GM18508 (cell line): ENCODE measurements around the gene SYT7.

Experiments
- ATAC-seq: cut with Tn5 transposase; IDR thresholded peaks from one replicate; pipeline ENCODE4 v1.9.1; 2021; ENCODE audit warnings: moderate number of reproducible peaks; ENCODE audit not compliant: insufficient read depth, unreplicated experiment

Gene SYT7

DNA sequence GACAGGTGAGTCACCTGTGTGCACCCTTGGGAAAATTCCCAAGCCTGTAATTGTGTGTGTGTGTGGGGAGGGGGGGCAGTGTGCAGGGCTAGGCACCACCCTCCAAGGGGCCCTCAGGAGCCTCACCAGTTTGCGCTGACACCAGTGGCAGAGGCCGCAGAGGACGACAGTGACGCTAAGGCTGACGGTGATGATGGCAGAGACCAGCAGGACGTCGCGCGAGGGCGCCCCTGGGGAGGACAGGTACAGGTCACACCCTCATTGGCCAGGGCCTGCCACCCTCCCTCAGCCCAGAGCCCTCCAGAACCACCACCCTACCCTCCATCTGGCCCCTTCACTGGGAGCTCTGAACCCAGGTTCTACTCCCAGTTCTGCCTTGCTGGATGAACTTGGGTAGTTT, 24.9 kb downstream of the SYT7 start:
- no peak for ATAC-seq

DNA sequence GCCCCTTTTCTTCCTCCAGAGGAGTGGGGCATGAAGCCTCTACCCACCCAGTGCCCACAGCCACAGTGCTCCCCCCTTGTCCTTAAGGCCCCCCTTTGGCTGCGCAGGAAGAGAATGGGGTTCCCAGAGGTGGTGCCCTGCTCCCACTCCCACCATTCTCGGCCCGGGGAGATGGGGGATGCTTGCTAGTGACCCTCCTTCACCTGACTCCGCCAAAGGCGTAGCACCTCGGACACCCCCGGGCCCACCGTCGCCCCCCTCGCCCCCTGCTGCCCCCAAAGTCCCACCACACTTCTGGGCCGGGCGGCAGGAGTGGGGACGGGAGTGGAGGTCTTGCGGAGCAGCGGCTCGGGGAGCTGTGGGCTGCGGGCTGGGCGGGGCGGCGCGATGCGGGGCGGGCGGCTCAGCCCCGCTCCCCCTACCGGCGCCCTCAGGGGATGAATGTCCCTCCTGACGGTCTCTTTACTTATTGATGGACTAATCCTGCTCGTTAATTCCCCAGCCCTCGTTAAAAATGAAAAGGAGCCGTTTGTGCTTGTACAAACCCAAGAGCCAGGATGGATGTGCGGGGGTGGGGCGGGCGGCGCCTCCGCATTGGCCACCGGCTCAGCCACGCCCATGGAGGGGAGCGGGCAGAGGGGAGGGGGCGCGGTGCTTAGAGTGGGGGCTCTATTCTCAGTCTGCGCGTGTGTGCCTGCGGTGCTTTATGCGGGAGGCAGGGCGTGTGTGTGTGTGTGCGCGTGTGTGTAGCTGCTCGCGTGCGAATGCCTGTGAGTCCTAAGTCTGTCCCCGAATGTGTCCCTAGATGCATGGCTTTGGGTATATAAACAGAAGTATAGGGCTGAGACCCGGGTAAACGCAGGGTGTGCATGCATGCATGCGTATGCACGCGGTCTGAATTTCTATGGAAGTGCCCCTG, 25.6 kb downstream of the SYT7 start:
- ATAC-seq: no peak

DNA sequence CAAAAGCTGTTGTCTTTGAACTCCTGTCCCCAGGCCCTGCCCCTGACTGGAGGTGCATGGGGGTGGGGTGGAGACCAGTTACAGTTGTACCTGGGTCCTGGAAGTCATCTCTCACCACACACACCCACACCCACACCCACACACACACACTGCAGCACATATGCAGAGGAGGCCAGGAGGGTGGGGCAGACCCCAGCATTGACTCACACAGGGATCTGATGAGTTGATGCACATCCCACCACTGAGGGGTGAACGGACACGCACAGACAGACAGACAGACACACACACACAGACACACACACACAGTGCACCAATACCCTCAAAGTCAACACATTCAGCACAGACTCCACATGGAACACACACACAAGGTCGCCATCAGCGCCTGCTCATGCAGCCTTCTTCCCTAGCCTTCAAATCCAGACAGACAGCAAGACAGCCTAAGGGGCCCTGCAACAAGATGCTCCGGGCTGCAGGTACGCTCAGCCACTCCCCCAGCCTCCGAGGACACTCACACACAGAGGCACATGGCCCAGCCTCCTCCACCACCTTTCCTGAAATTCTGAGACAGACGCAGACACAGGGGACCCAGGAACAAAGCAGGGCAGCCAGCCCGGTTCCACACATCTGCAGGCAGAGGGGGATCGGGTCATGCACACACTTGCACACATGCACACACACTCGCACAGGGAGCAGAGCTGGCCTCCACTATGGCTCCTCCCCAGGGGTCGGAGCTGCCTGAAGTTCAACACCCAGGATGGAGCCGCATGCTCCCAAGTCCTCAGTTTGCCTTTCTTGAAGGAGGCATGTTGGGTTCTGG, 26.5 kb downstream of the SYT7 start:
- ATAC-seq: no peak

DNA sequence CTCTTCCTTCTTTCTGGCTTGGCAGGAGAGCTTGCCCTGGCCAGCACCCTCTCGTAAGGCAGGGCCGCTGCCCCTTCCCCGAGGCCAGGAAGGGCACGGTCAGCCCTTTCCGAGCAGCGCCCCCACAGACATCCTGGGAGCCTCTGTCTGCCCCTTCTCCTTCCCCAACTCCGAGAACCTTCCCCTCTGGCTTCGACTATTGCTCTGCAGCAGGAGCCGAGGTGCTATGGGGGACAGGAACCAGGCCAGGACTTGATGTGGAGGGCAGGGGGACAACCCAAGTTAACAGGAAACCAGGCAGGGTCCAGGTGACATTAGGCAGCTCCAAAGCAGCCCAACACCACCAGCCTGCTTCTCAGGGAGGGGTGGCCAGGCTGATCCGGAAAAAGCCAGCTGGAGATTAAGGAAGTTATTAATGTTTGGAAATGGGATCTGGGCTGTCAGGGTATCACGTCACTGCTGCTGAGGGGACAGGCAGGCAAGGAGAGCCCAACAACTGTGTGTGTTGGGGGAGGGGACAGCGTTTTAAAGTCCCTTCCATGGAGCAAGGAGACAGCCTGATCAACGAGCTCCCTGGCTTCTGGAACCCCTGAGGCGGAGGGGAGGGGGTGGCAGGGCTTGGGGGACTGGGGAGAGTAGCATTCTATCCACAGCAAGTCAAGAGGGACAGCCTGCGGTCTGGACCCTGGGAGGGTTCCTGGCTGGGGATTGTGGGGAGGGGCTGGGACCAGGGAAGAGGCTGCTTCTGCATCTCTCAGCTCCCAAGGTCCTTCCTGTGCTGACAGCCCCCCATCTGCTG, 27.3 kb downstream of the SYT7 start:
- ATAC-seq: no peak

DNA sequence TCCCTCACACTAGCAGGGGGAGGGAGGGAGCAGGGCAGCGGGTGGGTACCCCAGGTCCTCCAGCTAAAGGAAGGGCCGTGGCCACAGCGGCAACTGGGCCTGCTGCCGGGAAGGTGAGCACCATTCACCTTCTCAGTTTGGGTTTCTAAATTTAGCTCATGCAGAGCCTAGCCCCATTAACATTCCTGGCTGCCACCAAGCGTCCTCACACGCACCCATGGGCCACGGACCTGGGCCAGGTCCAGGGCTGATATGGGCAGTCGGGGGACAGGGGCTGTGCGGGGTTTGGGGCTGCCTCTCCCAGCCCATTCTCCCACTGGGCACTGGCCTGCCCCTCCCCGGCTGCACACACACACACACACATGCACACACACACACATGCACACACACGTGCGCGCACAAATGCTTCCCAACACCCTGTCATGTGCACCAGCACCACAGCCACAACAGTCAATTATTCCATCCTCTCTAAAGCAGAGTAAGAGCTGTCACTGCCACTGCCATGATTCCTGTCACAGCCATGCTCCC, 28.7 kb downstream of the SYT7 start:
- no peak for ATAC-seq

DNA sequence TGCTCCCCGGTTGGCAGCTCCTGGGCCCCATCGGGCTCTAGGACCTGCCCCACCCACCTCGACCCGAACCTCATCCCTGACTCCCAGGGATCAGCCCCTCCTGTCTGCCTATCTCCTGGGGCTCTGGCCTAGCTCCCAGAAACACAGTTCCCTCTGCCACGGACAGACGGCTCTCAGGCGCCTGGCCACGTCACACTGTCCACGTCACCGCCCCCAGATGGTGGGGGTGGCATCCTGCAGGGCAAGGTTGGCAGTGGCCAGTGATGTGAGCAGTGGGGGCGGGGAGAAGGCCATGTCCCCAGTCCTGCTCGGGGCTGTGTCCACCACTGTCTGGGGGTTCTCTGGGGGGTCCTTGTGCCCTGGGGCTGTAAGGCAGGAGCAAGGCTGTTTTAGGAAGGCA, 29.2 kb downstream of the SYT7 start:
- no peak for ATAC-seq

DNA sequence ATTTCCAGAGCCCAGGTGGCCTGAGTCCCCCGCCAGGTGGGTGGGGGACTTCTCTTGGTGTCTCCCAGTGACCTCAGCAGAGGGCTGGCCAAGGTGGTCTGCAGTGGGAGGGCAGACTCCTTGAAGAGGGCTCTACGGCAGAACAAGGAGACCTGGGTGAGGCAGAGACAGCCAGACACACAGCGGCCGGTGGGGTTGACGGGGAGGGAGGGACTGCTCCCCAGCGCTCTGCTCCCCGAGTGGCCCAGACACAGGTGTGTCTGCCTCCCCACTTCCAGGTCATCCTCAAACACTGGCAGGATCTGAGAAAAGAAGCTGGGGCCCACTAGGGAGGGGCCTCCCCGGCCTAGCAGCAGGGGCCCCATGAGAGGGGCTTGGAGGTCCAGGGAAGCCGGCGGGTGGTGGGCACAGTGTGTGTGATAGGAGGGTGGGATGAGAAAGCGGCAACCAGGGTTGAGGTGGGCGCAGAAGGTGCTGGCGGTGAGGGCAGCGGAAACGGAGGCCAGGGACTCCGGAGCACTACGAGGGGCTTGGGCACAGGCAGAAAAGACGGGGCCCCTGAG, 30.1 kb downstream of the SYT7 start:
- ATAC-seq: no peak

DNA sequence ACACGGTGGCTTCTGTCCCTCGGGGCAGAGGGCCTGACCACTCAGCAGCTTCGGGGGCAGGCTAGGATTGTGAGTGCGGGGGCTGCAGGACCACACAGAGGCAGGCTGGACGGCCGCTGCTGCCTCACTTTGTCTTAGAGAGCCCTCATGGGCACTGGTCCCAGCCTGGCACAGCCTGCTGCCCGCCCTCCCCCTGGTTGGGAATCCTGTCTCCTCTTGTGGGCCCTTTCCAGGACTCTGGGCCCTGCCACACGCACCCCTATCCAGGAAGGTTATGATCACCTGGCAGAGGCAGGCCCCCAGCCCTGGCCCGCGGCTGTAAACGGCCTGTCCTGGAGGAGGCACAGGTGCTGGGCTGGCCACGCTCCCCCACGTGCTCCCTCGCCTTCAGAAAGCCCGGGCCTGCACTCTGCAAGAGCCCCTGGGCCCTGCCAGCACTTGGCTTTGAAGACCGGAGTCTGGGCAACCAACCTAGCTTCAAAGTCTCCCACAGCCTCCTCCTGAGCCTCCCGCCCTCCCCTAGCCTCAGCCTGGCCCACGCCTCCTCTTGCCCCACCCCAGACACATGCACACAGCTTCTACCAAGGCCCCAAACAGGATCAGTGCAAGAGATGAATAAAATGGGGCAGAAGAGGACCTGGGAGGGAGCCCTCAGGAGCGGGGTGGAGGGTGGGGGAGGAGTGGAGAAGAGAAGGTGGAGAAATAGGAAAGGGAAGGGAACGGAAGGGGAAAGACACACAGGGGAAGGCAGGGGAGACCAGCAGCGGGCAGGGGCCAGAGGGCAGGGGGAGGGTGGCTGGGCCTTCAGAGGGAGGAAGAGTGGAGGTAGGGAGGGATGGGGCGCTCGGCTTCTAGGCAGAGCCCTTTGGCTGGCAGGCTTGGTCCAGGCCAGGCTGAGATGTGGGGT, 31.0 kb downstream of the SYT7 start:
- ATAC-seq: no peak

DNA sequence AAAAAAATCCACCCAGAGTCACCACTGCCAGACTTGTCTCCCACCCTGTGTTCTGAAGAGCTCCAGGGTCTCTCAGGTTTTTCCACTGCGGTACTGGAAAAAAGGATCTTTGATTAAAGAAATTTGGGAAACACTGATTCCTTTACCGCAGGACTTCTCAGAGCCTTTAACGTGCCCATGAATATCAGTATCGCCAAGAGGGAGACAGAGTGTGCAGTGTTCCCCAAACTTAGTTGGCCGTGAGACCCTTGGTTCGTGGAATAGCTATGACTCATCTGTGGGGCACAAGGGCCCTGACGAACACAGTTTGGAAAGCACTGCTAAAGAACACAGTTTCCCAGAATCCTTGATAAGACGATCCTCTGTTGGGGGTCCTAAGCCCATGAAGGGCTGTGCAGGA, 31.7 kb downstream of the SYT7 start:
- ATAC-seq: no peak

DNA sequence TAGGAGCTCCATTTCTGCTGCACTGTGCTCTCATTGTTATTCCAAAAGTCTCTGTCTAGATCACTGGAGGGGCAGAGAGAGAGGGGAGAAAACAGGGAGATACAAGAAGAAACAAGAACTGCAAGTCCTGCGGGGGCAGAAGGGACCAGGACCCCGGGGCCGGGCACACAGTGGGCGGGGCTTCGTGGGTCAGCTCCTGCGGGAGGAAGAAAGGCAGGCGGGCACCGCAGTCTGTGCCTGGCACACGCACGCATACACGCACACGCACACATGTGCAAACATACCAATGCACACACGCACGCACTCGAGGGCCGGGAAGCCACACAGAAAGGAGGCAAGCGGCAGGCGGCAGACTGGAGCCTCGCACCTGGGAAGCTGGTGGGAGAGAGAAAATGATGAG, 33.6 kb downstream of the SYT7 start:
- no peak for ATAC-seq

DNA sequence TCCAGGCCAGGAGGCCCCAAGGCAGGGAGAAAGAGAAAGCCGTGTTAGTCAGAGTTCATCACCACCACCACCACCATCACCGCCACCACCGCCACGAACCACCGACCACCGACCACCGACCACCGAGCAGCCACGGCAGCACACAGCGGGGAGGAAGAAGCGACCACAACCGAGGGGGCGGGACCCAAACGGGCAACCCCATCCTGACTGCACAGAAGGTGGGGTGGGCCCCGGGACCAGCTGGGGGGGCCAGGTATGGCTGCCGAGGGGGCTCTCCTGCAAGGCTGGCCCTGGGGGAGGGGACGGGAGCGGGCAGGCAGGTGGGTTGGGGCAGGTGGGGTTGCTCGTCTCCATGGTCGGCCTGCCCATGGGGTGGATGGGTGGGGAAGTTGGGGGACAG, 34.2 kb downstream of the SYT7 start:
- no peak for ATAC-seq

DNA sequence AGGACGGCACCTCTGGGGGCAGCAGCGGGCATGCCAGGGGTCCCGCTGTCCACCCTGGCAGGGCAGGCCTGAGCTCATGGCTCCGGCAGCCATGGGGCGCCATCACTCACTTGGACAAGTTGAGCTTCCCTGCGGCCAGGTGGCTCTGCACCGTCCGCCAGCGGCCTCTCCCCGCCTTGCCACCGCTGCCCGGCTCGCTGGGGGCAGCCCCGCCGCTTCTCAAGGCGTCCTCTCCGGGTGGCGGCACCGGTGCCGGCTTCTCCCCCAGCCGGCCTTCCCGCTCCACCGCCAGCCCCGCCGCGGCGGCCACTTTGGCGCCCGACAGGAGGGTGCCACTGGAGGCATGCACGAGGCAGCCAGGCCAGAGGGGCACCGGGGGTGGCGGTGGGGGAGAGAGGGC, 35.0 kb downstream of the SYT7 start:
- ATAC-seq: no peak

DNA sequence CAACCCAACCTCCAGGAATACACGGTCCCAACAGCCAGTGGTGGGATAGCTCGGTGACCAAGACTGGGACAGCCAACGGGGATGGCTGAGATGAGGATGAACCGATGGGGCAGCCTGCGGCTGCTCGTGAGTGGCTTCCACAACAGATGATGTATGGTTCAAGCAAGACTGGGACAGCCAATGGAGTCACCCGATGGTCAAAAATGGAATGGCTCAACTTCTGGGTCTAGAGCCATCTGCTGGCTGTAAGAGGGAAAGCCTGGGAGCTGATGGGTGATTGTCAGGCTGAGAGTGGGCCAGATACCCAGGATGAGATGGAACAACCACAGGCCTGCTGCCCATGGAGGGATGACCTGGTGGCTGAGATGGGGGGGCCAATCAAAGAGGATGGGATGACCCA, 35.5 kb downstream of the SYT7 start:
- ATAC-seq: no peak

DNA sequence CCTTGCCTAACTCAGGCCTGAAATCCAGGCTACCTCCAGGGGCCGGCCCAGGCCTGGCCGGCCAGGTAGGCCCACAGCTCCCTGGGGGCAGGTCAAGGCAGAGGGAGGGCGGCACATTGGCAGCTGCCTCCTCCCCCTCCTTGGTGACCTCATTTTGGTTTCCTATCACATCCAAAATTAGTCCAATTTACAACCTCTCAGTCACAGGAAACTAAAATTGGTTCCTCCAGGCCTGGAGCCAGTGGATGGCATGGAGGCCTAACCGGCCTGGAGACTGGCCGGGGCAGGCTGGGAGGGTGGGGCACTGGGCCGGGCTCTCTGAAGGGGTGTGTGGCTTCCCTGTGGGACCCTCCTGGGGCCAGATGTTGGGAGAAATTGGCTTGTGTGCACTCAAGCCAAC, 36.4 kb downstream of the SYT7 start:
- no peak for ATAC-seq

DNA sequence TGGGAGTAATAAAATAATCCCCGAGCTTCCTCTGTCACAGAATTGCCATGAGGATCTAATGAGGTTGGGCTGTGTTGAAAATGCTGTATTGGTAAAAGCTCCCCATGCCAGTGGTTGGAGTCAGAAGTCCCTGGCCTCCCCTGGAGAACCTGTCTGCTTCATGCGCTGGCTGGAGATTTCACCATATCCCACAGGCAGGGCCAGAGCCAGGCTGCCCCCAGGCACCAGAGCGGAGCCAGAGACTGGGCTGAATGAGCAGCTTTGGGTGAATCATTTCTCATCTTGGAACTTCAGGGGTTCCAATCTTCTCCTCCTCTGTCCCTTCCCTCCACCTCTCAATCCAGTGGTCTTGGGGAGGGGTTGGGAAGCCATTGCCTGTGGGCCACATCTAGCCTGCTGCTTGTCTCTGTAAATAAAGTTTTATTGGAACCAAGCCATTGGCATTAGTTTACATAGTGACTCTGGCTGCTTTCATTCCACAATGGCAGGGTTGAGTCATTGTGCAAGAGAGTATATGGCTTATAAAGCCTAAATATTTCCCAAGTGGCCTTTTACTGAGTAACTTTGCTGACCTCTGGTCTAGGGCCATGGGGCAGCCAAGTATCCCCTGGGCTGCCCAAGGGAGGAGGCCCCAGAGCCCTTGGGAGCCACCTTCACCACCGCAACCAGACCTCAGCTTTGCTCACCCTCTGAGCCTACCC, 37.1 kb downstream of the SYT7 start:
- ATAC-seq: no peak

DNA sequence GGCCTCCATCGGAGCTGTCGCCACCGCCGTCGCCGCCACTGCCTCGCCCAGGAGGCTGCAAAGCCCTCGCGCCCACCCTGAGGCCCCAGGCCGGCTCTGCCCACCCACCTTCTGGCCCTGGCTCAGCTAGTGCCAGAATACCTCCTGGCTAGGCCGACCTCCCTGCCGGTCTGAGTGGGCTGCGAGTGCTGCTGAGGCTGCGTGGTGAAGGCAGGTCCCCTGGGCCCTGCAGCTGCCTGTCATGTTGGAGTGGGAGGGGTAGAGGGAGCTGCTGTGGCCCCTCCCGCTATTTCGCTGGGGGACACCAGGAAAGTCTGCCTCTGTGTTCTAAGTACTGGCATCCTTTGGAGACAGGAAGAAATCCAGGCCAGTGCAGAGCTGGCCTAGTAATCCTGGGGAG, 38.2 kb downstream of the SYT7 start:
- no peak for ATAC-seq

DNA sequence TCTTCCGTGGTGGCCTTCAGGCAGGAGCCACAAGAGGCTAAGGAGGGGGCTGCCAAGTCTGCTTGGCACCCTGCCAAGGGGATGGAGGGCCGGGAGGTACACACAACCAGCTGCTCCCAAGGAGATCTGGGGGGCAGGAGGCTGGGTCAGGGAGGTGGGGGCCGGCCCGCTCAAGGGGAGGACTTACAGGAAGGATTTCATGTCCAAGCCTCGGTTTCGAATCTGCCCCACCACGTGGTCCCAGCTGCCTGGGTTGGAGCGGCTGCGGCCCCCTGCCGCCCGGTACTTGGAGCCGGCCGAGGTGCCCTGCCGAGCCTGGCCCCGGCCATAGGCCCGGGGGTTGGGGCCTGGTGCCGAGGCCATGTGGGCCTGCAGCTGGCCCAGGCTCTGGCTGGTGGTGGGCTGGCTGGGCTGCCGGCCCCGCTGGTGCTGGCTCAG, 38.8 kb downstream of the SYT7 start:
- no peak for ATAC-seq

DNA sequence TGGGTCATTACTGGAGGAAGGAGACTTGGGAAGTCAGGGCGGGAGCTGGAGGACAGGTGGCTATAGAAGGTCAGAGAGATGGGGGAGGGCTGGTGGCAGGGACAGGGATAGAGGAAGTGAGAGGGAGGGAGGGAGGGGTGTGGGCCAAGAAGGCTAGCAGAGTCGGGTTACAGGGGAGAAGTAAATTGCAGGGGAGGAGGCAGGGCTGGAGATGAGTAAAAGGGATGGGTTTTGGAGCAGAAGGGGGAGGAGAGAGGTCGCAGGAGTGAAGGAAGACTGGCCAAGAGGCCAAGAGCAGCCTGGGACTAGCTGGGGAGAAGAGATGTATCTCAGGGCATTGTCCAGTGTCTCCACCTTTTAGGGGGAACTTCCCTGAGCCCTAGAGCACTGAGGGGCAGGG, 39.3 kb downstream of the SYT7 start:
- no peak for ATAC-seq

DNA sequence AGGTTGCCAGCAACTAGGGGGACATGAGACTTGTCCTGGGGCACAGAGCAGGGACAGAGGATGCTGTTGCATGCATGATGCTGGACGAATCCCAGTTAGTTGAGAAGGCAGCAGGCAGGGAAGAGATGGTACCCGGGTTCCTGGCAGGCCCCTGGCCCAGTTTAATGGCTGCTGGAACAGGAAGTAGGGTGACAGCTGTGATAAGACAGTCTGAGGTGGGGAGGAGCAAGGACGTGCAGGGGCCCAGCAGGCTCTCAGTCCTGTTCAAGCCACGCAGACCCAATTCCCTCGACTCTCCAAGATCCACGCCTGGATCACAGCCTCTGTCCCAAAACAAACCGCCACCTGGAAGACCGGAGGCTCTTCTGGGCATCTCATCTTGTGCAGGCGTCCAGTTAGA, 40.3 kb downstream of the SYT7 start:
- no peak for ATAC-seq
